Suprapubic skin (tissue), 4 donors: ENCODE data around the gene EML4. TPM values are rescaled to one million over a fixed set of nuclear protein-coding genes. Genes with fewer than 3 reads are reported as not detected.
"Not testable (repeated sequence)": the region's sequence is repeated elsewhere in the genome, so short reads cannot be mapped to it uniquely, and the experiment has no call there.

ENCODE experiments used
- DNase-seq, 2 donors: peaks; one replicate each; pipeline ENCODE4 v3.0.0-alpha.2; 2019; ENCODE audit warnings: low spot score in 2 of 2
- H3K27ac ChIP-seq: fragments of 200-600 bp; sonication (generic); one replicate; pipeline ENCODE4 v1.5.1; 2019
- H3K27me3 ChIP-seq: fragments of 200-600 bp; sonication (generic); one replicate; pipeline ENCODE4 v1.5.1; 2019
- H3K36me3 ChIP-seq: fragments of 200-600 bp; sonication (generic); one replicate; pipeline ENCODE4 v1.5.1; 2019
- H3K4me1 ChIP-seq: fragments of 200-600 bp; sonication (generic); one replicate; pipeline ENCODE4 v1.5.1; 2019
- H3K4me3 ChIP-seq: fragments of 200-600 bp; sonication (generic); one replicate; pipeline ENCODE4 v1.5.1; 2019; ENCODE audit warnings: mild to moderate bottlenecking
- H3K9me3 ChIP-seq: fragments of 200-600 bp; sonication (generic); one replicate; pipeline ENCODE4 v1.5.1; 2019
- EP300 ChIP-seq: sonication (generic); formaldehyde crosslinking; IDR thresholded peaks from one replicate; pipeline ENCODE4 v1.6.1; 2017; ENCODE audit warnings: antibody characterized with exemption
- POLR2A ChIP-seq, 2 donors: fragments of 450-650 bp; IDR thresholded peaks; one replicate each; pipeline ENCODE4 v1.6.1; 2017; ENCODE audit warnings: antibody characterized with exemption in 2 of 2, mild to moderate bottlenecking in 2 of 2, moderate library complexity in 2 of 2
- POLR2AphosphoS5 ChIP-seq, 3 donors: sonication (generic); formaldehyde crosslinking; IDR thresholded peaks; one replicate each; pipeline ENCODE4 v1.6.1; 2017; ENCODE audit warnings: antibody characterized with exemption in 3 of 3
- WGBS: methylation state at CpG from one replicate; pipeline ENCODE4 v1.1.5; 2018; 5-methylcytosine and 5-hydroxymethylcytosine counted together
- total RNA-seq, 4 donors: library from RNA; depleted of rRNA; stranded (reverse); fragments of >200 nt; gene quantifications; one replicate each; pipeline ENCODE4 v1.1.0, GENCODE V29; 2016
- TF ChIP-seq, protein P1 (sequence below), 2 donors: fragments of 200-600 bp in 1 of 2; fragments of 450-650 bp in 1 of 2; sonication (generic) in 1 of 2; IDR thresholded peaks; one replicate each; pipeline ENCODE4 v1.5.1; 2016 to 2019; ENCODE audit warnings: antibody characterized with exemption in 2 of 2, mild to moderate bottlenecking in 1 of 2, moderate library complexity in 1 of 2

The EML4 gene
- total RNA-seq, 4 donors from 2014 or later = 38.9 to 67.1 (median 43.3) TPM

DNA sequence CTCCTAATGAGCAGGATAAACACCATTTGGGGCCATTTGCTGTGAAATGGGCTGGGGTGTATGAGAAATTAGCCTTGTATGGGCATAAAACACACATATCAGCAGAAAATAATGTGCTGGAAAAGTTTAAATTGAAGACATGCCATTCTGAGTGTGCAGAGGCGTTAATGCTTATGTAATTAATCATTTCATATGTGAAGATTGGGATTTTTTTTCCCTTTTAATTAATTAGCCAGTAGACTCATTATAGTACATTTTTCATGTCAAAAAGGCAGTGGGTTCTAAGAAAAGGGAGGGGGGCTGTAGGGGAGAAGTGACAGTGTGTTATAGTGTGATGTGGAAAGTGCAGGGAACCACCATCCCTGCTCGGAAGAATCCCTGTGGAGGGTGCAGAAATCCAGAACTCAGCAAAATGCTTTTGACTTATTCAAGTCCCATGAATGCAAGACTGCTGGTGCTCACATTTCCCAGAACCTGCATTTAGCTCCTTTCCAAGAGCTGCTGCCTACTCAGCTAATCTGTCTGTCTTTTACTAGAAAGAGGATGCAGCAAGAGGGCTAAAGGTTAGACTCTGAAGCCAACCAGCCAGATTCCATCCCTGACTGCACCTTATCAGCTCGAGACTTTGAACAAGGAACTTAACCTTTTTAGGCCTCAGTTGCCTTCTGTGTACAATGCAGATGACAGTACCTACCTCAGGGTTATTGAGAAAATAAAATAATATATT lies 203.5 kb downstream of the EML4 start:
- no peaks in the 10 kb centered on the region for H3K27me3 ChIP-seq
- H3K27ac ChIP-seq = peak overlapping the region; percentile 81
- no peak for TF ChIP-seq POLR2AphosphoS5 (IDR thresholded peaks at IDR 0.05)
- TF ChIP-seq, protein P1, sequence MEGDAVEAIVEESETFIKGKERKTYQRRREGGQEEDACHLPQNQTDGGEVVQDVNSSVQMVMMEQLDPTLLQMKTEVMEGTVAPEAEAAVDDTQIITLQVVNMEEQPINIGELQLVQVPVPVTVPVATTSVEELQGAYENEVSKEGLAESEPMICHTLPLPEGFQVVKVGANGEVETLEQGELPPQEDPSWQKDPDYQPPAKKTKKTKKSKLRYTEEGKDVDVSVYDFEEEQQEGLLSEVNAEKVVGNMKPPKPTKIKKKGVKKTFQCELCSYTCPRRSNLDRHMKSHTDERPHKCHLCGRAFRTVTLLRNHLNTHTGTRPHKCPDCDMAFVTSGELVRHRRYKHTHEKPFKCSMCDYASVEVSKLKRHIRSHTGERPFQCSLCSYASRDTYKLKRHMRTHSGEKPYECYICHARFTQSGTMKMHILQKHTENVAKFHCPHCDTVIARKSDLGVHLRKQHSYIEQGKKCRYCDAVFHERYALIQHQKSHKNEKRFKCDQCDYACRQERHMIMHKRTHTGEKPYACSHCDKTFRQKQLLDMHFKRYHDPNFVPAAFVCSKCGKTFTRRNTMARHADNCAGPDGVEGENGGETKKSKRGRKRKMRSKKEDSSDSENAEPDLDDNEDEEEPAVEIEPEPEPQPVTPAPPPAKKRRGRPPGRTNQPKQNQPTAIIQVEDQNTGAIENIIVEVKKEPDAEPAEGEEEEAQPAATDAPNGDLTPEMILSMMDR (IDR thresholded peaks at IDR 0.05) = no peak
- no peak for TF ChIP-seq POLR2A (IDR thresholded peaks at IDR 0.05)
- TF ChIP-seq EP300 = no peak
- no peak overlapping the region for H3K4me3 ChIP-seq
- H3K9me3 ChIP-seq = no peaks in the 10 kb centered on the region
- H3K4me1 ChIP-seq = peaks cover 39% of the 10 kb centered on the region
- no peak for DNase-seq
- H3K36me3 ChIP-seq = no peaks in the 10 kb centered on the region
- WGBS = 56% methylated on average over 3 of the region's 3 CpGs

DNA sequence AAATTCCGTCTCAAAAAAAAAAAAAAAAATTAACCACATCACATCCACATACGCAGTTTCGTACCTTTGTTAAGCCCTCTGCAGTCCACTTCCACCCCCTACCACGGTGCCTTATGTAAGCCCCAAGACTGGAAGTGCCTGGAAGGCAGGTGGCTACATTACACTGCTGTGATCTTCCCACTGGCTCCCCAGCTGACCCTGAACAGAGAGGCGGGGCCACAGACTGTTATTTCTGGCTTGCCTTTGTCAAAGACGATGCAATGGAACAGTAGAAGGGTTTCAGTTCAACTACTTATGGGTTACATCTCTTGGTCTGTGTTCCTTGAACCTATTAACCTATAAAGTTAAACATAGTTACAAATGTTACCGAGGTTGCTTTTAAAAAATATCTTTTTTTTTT lies 207.6 kb downstream of the EML4 start:
- H3K27ac ChIP-seq = no peak overlapping the region
- no peaks in the 10 kb centered on the region for H3K36me3 ChIP-seq
- H3K4me1 ChIP-seq = peaks cover 12% of the 10 kb centered on the region
- H3K4me3 ChIP-seq = no peak overlapping the region
- 75% methylated on average over 7 of the region's 7 CpGs for WGBS
- H3K9me3 ChIP-seq = no peaks in the 10 kb centered on the region
- no peak for DNase-seq
- no peaks in the 10 kb centered on the region for H3K27me3 ChIP-seq
- TF ChIP-seq POLR2A (IDR thresholded peaks at IDR 0.05) (no peak), POLR2AphosphoS5 (IDR thresholded peaks at IDR 0.05) (no peak), EP300 (no peak)
- TF ChIP-seq, protein P1 (IDR thresholded peaks at IDR 0.05) = no peak

DNA sequence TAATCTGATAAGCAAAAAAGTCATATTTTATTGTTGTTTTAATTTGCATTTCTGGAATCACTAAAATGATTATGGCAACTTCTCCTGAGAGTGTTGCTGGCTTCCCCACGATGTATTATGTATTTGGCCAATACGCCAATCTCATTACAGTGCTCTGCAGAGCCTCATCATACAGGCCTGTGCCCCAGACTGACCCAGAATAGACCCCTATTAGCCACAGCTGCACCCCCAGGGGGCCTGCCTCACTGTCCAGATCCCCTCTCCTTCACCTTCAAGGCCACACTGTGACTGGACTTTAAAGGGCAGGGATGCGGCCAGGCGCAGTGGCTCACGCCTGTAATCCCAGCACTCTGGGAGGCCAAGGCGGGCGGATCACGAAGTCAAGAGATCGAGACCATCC lies 209.3 kb downstream of the EML4 start:
- no peak overlapping the region for H3K4me3 ChIP-seq
- TF ChIP-seq EP300 (no peak), POLR2A (IDR thresholded peaks at IDR 0.05) (no peak), POLR2AphosphoS5 (IDR thresholded peaks at IDR 0.05) (no peak)
- TF ChIP-seq, protein P1 (IDR thresholded peaks at IDR 0.05) = no peak
- no peaks in the 10 kb centered on the region for H3K9me3 ChIP-seq
- H3K4me1 ChIP-seq = no peaks in the 10 kb centered on the region
- no peaks in the 10 kb centered on the region for H3K27me3 ChIP-seq
- H3K27ac ChIP-seq = no peak overlapping the region
- 93% methylated on average over 9 of the region's 9 CpGs for WGBS
- no peak for DNase-seq
- no peaks in the 10 kb centered on the region for H3K36me3 ChIP-seq

DNA sequence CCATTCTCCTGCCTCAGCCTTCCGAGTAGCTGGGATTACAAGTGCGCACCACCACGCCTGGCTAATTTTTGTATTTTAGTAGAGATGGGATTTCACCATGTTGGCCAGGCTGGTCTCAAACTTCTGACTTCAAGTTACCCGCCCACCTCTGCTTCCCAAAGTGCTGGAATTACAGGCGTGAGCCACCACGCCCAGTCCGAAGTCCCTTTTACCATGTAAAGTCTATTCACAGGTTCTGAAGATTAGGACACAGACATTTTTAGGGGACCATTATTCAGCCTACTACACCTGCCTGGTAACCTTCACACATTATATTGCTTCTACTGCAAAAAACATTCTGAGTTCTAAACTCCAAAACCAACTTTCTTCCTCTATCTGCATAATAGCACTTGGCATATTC lies 210.9 kb downstream of the EML4 start:
- not testable (repeated sequence) for H3K4me3 ChIP-seq, DNase-seq, H3K9me3 ChIP-seq, H3K36me3 ChIP-seq, H3K4me1 ChIP-seq, H3K27ac ChIP-seq, H3K27me3 ChIP-seq
- 93% methylated on average over 7 of the region's 7 CpGs for WGBS

DNA sequence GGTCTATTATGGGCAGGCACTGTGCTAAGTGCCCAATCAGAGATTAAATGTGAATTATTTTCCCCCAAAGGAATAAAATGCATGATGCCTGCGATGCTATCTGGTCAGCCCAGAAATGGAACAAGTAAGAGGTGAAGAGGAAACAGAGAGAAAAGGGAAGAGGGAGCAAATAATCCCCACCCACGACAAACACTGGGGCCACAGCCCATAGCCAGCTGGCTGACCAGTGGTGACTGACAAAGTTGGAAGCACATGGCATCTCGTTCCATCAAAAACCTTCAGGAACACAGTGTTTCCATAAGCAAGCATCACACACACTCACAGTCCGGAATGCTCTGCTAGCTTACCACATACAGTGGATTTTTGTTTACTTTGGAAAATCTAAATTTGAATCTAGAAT lies 213.0 kb downstream of the EML4 start:
- DNase-seq = no peak
- no peak overlapping the region for H3K4me3 ChIP-seq
- TF ChIP-seq, protein P1 (IDR thresholded peaks at IDR 0.05) = no peak
- TF ChIP-seq EP300 (no peak), POLR2A (IDR thresholded peaks at IDR 0.05) (no peak), POLR2AphosphoS5 (IDR thresholded peaks at IDR 0.05) (no peak)
- no peak overlapping the region for H3K27ac ChIP-seq
- no peaks in the 10 kb centered on the region for H3K36me3 ChIP-seq
- 88% methylated on average over 4 of the region's 4 CpGs for WGBS
- no peaks in the 10 kb centered on the region for H3K27me3 ChIP-seq
- no peaks in the 10 kb centered on the region for H3K4me1 ChIP-seq
- H3K9me3 ChIP-seq = no peaks in the 10 kb centered on the region

Other genes starting within 250 kb of the EML4 start
- gene PKDCC, start 121.3 kb upstream of the EML4 start, total RNA-seq = 1 to 10 TPM; 2.5 to 8.5 (median 6.2) TPM
- 100 to 1,000 TPM in 2 of 4 donors, 10 to 100 TPM in 2; 69.3 to 112 (median 99.0) TPM for gene COX7A2L, start 191.9 kb downstream of the EML4 start, total RNA-seq